Right kidney (tissue), 1 donor: ENCODE data around the gene ARHGAP10.

Source experiments
- DNase-seq: peaks from one replicate; pipeline ENCODE4 v3.0.0-alpha.2; 2016

The ARHGAP10 gene

DNA sequence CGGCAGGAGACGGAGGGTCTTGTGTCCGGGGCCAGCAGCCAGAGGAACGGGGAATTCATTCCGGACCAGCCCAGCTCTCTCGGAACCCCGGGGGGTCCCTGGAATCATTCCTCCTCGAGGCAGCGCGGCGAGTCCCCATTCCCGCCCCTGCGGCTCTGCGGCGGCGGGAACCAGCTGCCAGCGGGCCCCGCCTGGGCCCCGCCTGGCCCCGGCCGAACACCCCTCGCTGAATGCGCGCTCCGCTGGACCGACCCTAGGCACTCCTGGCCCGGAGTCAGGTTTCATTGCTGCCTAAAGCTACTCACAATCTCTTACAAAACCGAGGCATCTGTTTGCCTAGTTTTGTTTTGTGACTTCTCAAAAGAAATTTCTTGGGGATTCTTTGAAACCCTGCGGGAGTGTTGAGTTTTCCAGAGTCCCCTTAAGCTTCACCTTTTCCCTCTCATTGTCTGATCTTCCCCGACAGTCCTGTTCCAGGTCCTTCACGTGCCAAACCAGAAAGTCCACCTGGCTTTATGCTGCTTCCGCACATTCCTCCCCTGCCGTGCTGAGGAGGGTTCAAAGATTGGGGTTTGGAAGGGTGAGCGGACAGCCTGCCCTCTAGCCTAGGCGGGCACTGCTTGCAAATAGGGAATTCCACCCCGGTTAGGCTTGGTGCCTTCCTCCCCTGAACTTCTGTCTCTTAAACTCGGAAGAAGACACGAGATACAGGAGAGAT, 789 bp downstream of the ARHGAP10 start:
- DNase-seq = peak; percentile 97

DNA sequence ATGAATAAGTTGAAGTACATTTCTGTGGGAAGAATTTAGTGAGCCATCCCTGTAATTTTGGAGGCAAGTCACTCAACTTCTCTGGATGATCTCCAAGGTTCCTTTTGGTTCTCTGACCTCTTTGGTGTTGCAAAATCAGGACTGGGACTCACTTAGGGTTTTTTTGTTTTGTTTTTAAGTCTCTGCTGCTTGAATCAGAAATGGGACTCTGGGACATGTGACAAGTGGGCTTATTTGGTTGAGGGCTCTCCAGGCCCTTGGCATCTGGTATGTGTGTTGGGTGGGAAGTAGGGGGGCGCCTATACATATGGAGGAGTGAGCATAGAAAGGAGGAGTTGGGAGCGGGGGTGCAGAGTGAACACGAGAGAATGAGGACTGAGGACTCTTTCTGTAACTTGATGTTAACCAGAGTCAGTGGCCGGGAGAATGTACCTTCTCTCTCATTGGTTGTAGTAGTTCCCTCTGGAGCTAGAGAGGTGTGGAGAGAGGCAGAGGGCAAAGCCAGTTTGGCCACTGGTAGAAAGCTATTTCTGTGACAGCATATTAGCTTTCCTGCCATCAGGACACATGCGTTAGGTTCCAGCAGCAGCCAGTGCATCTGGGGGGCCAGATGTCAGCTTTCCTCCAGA, 1.9 kb downstream of the ARHGAP10 start:
- DNase-seq = peak; percentile 18

DNA sequence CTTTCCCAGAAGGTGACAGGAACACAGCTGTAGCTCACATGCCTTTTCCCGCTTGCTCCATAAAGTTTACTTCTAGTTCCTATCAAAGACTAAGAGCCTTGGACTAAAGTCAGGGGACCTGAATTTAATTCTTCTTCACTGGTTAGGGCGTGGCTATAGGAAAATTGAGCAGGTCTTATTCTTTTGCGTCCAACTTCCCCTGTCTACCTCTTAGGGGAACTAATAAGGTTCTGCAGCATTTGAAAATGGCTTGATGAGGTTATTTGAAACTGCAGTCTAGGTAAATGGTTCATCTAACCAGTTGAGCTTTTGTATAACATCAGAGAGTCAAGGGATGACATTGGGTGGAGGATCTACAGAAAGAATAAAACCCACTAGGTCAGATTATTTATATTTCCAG, 2.6 kb downstream of the ARHGAP10 start:
- no peak for DNase-seq

DNA sequence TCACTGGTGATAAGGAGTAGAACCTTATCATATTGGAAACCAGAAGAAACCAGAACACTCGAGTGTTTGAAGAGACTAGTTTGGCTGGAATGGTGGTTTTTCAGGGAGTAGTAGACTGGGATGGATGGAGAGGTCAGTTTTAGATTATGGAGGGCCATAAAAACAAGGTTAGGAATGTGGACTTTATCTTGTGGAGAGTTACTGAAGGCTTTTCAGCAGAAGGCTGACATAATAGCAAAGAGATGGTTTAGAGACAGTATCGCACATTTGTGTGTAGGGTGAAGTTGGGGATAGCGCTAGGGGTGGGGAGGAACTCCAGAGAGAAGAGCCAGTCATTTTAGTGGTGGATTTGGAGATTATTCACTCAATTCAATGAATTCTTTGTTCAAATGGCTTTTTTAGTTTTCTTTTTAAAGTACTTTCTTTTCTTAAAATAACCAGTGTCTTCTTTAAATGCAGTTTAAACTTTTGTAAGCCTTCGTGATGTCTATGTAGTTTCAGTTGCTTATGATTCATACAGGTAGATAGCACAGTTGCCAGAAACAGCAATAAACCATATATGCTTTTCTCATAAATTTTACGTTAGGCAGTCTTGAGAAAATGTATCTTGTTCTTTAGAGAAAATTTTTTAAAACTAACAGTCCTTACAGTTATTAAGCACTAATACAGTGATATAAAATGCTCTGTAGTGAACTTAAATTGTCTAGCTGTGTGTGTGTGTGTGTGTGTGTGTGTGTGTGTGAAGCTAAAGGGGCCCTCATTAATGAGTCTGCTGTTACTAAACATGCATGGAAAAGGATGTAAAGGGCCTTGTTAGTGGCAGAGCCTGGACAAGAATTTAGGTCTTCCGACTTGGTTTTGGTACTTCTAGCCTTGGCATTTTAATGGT, 3.8 kb downstream of the ARHGAP10 start:
- DNase-seq = no peak

DNA sequence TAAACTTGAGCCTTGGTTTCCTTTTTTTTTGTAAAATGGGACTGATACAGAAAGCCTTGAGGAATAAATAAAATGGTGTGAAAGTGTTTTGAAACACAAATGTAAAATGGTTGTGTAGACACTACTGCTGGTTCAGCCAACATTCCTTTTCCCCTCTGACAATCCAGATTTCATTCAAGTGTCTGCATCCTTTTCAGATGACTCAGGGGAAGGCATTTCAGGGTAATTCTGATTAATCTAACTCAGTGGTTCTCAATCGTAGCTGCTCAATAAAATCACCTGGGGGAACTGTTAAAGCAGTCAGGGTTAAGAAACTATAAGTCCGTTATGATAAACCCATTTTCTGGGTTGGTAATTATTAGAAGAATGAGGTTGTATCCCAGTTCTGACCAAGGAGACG, 4.6 kb downstream of the ARHGAP10 start:
- DNase-seq = no peak

DNA sequence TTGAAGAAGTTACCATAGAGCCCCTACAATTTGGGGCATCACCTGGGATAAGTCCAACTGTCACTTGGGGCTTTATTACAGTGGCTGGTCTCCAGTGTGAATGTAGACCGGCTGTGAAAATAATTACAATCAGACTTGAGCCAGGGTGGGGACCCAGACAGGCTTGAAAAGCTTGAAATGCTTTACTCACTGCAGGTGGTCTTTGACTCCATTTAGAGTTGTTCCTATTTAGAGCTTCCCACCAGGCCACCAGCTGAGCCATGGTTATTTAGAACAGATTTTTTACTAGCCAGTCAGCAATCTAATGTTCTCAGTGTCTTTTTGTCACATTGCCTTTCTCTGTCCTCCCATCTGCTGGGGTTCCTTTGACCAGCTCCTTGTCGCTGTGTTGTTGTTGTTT, 5.7 kb downstream of the ARHGAP10 start:
- DNase-seq = no peak

DNA sequence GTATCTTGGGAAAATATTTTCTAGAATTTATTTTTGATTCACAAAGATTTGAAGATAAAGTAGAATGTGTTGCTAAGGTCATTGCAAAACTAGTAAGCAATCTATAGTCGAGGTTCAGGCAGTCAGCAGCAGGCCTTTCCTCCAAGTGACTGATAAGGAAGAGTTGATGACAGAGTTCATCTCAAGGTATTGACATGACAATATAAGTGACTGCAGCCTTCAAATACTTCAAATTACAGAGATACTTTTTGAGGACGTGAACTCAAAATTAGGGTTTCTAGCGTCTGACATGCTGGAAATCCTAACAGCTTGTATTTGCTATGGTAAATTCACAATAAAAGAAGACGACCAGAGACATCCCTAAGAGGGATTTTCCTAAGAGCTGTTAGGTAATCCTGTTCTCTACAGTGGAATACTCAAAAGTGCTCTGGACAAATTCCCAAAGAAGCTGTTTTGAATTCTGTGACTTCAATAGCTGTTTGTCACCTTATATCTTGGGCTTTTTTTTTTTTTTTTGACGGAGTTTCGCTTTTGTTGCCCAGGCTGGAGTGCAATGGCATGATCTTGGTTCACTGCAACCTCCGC, 7.4 kb downstream of the ARHGAP10 start:
- DNase-seq = no peak

DNA sequence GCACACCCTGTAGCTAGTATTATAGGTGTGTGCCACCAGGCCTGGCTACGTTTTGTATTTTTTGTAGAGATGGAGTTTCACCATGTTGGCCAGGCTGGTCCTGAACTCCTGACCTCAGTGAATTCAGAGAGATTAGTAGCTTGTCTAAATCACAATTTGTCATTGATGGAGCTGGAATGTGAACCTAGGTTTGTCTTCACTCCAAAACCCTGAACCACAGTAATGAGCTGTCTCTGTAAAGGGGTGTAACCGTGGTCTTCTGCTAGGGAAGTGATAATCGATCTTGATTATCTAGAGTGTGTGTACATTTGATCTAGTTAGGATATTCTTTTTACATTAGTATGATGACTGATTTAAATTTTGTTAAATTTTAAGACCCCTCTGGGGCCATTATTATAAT, 8.3 kb downstream of the ARHGAP10 start:
- DNase-seq = no peak

DNA sequence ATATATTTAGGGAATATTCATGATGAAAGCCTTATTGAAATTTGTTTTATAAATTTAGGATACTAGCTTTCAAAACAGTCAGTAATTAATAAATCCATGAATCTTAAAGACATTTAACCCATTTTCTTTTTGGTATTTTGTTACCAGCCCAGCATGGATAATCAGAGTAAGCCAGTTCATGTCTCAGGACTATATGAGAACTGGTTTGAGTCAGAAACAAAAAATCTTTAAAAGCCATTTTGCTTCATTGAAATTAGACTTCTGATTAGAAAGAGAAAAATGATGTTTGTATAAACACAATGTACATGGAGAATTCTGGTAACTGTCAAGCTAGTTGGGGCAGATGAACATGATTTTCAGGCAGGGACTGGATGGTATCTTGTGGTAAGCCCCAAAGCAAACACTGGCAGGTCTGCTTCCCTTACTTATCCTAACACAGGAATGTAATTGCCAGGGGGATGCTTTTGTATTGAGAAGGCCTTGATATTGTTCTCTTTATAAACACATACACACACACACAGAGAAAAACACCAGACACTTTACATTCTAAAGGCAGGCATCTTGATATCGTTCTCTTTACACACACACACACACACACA, 9.4 kb downstream of the ARHGAP10 start:
- DNase-seq = no peak

DNA sequence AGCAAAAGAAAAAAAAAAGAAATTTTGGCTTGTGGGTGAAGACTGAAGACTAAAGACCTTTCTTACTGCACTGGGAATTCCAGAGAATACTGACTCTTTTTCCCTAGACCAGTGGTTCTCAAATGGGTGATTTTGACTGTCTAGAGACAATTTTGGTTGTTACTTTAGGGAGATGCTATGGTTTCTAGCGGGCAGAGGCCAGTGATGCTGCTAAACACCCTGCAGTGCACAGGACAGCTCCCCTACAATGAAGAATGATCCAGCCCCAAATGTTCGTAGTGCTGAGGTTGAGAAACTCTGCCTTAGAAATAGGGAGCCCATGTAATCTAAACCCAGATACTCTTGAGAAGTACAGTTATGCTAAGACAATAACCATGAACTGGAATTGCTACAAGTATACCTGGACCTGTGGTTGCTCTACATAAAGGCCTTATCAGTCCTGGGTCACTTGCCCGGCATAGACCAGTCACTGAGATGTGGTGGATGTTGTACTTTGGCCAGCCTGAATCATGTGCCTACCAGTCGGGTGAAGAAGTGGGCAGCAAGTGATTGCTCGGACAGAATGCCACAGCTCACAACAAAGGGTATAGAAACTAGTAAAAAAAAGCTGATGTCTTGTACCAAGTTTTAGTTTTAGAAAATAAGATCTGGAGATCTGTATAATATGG, 16.0 kb downstream of the ARHGAP10 start:
- DNase-seq = no peak

DNA sequence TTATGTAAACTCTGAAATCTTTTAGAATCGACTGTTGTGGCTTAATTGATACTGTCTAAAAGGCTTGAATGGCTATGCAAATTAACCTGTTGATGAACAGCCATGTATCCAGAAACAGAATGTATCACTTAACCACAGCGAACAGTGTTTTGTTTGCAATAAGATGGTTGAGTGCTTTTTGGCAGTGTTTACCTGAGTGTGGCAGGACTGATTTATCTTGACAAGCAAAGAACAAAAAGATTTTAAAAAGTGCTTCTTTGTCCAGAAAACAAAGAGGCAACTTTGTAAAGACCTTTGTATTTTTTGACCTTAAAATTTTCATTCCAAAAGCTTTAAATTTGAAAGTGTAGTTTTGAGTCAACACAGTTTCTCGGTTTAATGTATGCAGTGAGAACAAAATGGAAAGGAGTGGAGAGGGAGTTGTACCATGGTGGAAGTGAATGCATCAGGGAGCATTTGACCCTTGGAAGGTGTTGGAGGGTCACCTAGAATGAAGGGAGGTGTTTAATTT, 18.0 kb downstream of the ARHGAP10 start:
- no peak for DNase-seq

DNA sequence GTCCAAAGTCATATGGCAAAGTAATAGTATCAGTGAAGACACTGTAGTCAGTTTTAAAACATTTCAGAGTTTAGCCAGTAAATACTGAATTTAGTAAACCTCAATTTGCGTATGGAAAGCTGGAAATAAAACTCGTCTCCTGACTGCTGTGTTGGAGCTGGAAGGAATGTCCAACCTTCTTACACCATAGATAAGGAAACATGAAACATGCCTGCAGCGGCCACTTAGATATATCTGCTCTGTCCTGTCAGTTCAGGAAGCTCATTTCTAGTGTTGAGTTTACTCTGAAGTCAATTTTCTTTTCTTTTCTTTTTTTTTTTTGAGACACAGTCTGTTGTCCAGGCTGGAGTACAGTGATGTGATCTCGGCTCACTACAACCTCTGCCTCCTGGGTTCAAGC, 21.2 kb downstream of the ARHGAP10 start:
- DNase-seq = no peak

DNA sequence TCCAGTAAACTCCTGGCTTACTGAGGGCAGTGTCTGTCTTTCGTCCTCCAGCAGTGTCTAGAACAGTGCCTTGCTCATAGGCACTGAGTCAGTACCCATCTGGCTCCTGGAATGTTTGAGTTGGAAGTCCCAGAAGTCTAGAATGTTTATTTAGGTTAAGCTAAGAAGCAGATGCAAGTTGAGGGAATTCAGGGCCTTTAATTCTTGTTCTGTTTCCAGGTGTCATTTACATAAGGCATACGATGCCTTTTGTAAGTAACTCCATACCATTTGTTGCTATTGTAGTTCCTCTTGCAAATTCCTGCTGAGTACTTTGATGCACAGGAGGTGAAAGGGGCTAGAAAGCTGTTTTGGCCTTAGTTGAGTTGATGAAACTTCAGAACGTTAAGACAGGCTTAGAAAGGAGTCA, 22.2 kb downstream of the ARHGAP10 start:
- DNase-seq = no peak

DNA sequence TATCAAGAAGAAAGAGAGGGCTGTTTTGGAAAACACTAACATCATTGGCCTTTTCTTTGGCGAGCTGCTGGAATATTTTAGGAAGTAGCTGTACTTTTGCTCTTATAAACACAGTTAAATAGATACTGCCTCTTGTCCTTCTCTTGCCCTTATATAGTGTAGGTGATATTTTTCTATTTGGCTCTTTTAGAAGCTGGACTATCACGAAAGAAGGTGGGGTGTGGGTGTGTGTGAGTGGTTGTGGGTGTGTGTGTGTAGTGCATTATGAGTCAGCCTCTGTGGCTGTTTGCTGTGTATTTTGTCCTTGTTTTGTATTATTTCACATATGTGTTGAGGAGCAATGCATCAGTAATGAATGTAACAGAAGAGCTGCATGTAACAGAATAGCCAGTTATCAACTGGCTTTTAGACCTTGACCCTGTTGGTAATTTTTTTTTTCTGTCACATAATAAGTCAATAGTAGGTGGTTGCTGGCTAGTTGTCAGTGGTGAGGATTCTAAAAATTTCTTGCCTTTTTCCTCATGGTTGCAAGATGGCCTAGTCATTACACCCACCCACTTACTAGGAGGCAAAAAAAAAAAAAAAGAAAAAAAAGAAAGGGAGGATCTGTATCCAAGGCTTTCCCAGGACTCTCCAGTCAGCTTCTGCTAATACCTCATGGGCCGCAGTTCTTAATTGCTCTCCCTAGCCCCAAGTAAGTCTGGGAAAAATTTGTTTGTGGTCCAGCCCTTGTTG, 23.8 kb downstream of the ARHGAP10 start:
- no peak for DNase-seq

DNA sequence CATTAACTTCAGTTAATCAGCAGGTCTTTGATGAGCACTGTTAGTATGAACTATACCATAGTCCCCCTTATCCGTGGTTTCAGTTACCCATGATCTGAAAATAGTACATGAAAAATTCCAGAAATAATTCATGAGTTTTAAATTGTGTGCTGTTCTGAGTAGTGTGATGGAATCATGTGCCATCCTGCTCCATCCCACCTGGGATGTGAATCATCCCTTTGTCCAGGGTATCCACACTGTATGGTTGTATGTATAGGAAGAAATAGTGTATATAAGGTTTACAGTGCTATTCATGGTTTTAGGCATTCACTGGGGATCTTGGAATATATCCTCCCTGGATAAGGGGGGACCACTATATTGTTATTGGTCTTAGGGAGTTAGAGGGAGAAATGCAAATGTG, 24.5 kb downstream of the ARHGAP10 start:
- no peak for DNase-seq

DNA sequence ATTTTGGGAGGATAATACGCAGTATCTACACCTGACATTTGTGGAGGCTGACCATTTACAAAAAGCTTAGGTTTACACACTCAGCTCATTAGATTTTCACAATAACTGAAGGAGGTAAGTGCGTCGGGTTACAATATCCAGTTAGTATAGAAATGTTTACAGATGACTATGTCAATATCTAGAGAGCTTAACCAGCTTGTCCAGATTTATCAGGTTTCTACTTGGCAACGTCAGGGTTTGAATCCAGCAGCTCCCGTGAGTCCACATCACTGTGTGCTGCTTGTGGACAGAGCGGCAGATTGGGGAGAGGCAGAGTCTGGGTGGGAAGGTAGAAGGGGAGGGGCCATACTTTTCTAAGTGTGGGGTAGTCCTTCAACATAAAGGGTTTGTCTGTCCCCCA, 28.3 kb downstream of the ARHGAP10 start:
- DNase-seq = no peak

DNA sequence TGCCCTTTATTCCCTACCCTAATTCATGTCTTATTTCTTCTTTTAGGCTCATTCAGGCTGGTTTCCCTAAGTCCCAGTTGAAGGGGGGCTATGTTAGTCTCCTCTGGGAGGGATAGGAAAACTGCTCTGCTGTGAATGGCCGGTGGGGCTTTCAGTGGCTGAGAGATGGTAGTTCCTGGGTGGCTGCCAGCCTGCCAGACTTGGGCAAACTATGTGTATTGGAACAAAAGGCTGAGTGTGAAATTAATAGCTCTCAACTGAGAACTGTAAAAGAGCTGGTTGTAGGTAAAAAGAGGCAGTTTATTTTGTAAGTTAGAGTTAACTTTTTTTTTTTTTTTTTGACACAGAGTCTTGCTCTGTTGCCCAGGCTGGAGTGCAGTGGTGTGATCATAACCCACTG, 28.8 kb downstream of the ARHGAP10 start:
- no peak for DNase-seq

DNA sequence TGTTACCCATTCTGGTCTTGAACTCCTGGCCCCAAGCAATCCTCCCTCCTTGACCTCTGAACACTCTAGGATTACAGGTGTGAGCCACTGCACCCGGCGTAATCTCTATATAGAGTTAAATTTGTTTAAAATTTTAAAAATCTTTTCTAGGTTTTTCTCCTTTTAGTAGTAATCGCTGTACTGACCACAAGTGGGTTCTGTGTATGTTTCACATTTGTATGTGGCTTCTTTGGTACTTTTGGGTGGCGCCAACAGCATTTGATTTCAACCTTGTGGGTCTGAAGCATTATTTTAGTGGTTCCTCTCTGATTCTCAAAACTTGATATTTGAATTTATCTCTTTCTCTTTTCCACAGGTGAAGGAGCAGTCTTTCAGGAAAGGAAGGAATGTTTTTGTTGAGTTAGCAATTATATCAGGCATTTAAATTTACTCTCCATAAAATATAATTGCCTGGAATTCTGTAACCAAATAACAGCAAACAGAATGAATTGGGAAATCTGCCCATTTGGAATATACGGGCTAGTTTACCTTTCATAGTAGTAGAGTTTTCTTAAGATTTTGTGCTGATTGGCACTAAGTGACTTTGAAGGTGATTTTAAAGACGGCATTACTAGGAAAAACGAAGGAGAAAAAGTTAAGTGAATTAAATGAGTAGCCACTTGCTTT, 29.5 kb downstream of the ARHGAP10 start:
- no peak for DNase-seq

DNA sequence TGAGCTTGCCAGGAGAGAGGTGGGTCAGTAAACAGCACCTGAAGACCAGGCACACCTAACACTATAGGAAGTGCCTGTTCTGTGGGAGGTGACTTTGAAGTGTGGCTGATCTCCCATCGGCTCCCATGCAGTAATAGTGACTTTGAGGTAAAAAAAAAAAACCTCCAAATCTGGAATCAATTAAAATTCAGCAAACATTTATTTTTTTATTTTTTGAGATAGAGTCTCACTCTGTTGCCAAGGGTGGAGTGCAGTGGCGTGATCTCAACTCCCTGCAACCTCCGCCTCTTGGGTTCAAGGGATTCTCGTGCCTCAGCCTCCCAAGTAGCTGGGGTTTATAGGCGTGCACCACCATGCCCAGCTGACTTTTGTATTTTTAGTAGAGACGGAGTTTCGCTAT, 32.4 kb downstream of the ARHGAP10 start:
- DNase-seq = no peak

DNA sequence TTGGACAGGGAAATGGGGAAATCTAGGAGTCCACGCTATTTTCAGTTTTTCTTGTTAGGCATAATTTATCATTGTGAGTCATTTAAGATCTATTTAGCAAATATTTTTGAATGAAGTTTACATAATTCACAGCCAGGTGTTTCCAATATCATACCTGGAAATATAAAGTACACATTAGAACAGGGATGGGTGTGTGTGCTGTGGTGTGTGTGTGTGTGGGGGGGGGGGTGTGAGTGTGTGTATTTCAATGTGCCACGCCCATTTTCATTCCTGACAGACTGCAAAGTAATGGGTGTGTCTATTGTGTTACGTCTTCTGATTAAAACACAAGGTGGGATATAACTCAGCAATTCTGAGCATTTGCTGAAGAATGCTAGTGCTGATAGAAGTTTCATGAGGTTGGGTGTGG, 33.2 kb downstream of the ARHGAP10 start:
- DNase-seq = no peak

DNA sequence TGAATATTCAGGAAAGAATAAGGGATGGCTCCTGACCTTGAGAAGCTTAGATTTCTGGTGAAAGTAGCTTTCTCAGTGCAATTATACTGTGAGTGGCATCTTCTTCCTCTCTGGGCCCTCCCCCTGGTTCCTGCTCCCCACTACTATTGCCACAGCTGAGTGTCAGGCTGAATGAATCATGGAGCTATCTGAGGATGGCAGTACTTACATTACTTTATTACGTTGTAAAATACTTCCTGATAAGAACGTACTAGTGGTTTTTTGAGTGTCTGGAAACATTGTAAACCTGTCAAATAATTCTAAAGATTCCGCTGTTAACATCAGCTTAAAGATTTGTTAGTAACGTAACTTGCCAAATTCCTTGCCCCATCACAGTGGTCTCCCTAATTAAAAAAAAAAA, 36.2 kb downstream of the ARHGAP10 start:
- DNase-seq = no peak
